K562 (cell line): ENCODE data around the gene MRPL55. TPM values are rescaled to one million over a fixed set of nuclear protein-coding genes. Genes with fewer than 3 reads are reported as not detected.
A peak's percentile ranks its signal among the peaks of the same experiment; 100 is the strongest.

ENCODE experiments used
- CEBPG ChIP-seq, 3 experiments: fragments of 200-800 bp in 1 of 3; sonication (Bioruptor generic) in 1 of 3; sonication (generic) in 1 of 3; formaldehyde crosslinking in 1 of 3; IDR thresholded peaks in 2 of 3; conservative IDR thresholded peaks in 1 of 3; 2 replicates each; pipeline versions ENCODE4 v1.6.1 to v1.8.0; 2016 to 2022; ENCODE audit warnings: missing compliant biosample characterization in 2 of 3, missing genetic modification characterization in 2 of 3, mild to moderate bottlenecking in 1 of 3, missing genetic modification reagents in 1 of 3
- CHD1 ChIP-seq: fragments of 200-600 bp; sonication (generic); IDR thresholded peaks from one replicate; pipeline ENCODE4 v1.6.1; 2012; ENCODE audit warnings: mild to moderate bottlenecking, moderate library complexity, low read length, inconsistent platforms
- CREB5 ChIP-seq: fragments of 250-450 bp; sonication (Bioruptor Pico); IDR thresholded peaks from 2 replicates; pipeline ENCODE4 v1.5.0; 2020; ENCODE audit warnings: mild to moderate bottlenecking
- MGA ChIP-seq: fragments of 450-650 bp; IDR thresholded peaks from 2 replicates; pipeline ENCODE4 v1.6.1; 2016; ENCODE audit warnings: mild to moderate bottlenecking, moderate library complexity
- MIER1 ChIP-seq: fragments of 450-650 bp; IDR thresholded peaks from 2 replicates; pipeline ENCODE4 v1.6.1; 2016; ENCODE audit warnings: antibody characterized with exemption, mild to moderate bottlenecking, low read depth
- NCOA1 ChIP-seq: fragments of 450-650 bp; IDR thresholded peaks from 2 replicates; pipeline ENCODE4 v1.6.1; 2016; ENCODE audit warnings: low read depth
- POU5F1 ChIP-seq: fragments of 150-350 bp; IDR thresholded peaks from 2 replicates; pipeline ENCODE4 v1.6.1; 2014; ENCODE audit warnings: borderline replicate concordance, low read length, low read depth, mild to moderate bottlenecking; ENCODE audit not compliant: partially characterized antibody
- SMARCB1 ChIP-seq: IDR thresholded peaks from 2 replicates; pipeline ENCODE4 v1.6.1; 2011; ENCODE audit warnings: improper control_type of control experiment, low read depth; ENCODE audit not compliant: insufficient read length
- TRIM24 ChIP-seq, 2 experiments: fragments of 450-650 bp; IDR thresholded peaks; 2 replicates each; pipeline ENCODE4 v1.6.1; 2016
- WHSC1 ChIP-seq: IDR thresholded peaks from one replicate; pipeline ENCODE4 v1.6.1; 2012; ENCODE audit warnings: low read length, control low read depth, inconsistent platforms
- ZBTB2 ChIP-seq: fragments of 450-650 bp; IDR thresholded peaks from 2 replicates; pipeline ENCODE4 v1.6.1; 2016; ENCODE audit warnings: antibody characterized with exemption
- ZNF766 ChIP-seq: fragments of 200-800 bp; sonication (Bioruptor generic); conservative IDR thresholded peaks from 2 replicates; pipeline ENCODE4 v1.6.1; 2016; ENCODE audit warnings: missing genetic modification characterization, missing compliant biosample characterization
- polyA plus RNA-seq, 8 experiments: library from polyadenylated mRNA; depleted of rRNA in 4 of 8; stranded (reverse) in 5 of 8; unstranded in 3 of 8; fragments of >200 nt; fragmentation: Nextera tagmentation in 2 of 8; fragmentation: Illumina TruSeq in 1 of 8; extraction: Ambion mirVana in 2 of 8; extraction: Trizol in 1 of 8; gene quantifications; 2 replicates each; pipeline versions ENCODE4 v1.2.1 to v1.2.3, GENCODE V29; 2011 to 2014; ENCODE audit warnings: inconsistent platforms in 1 of 8, missing spikeins in 1 of 8
- total RNA-seq, 7 experiments: library from RNA; depleted of rRNA in 6 of 7; stranded (reverse); fragments of >200 nt in 6 of 7; fragmentation: Illumina TruSeq in 2 of 7; extraction: Trizol in 2 of 7; gene quantifications; 2 replicates each; pipeline versions ENCODE4 v1.2.1 to v1.2.3, GENCODE V29; 2011 to 2021; ENCODE audit warnings: low replicate concordance in 1 of 7

MRPL55 gene
- total and polyA plus RNA-seq, 9 of the 15 experiments (the other 6 are each of a cell fraction or from before 2014, with no cell fraction given) = 34.9 to 228 (median 81.0) TPM

- TF ChIP-seq CEBPG (CRISPR knock-in tag; IDR thresholded peaks at IDR 0.05) = peak; percentile 95
- peak; percentile 90 for TF ChIP-seq CEBPG (tag; conservative IDR thresholded peaks at IDR 0.05 in 1 of 2, IDR thresholded peaks at IDR 0.05 in 1 of 2)
- TF ChIP-seq ZBTB2 = peak; percentile 24; the same call in 1 of the 2 replicates
- no peak for TF ChIP-seq NCOA1
- TF ChIP-seq WHSC1 = no peak
- no peak for TF ChIP-seq TRIM24 (IDR thresholded peaks at IDR 0.05)
- TF ChIP-seq POU5F1 = no peak
- TF ChIP-seq ZNF766 (CRISPR knock-in tag) = no peak
- TF ChIP-seq MGA = no peak; the same call in 1 of the 2 replicates
- 0 out of 2 replicates have a peak, but pooled peaks have one; percentile 62 for TF ChIP-seq MIER1
- no peak for TF ChIP-seq CHD1
- no peak for TF ChIP-seq CREB5 (CRISPR knock-in tag)
- TF ChIP-seq SMARCB1 = no peak
These were observed at the start of gene MRPL55 (continued) for GRCh38 chr1:228109073-228109961.
